Measurements from ENCODE around the gene ERN1. TPM values are rescaled to one million over a fixed set of nuclear protein-coding genes. Genes with fewer than 3 reads are reported as not detected.

ERN1 gene
- total RNA-seq = 14.2 and 20.8 TPM in 2 replicates

DNA sequence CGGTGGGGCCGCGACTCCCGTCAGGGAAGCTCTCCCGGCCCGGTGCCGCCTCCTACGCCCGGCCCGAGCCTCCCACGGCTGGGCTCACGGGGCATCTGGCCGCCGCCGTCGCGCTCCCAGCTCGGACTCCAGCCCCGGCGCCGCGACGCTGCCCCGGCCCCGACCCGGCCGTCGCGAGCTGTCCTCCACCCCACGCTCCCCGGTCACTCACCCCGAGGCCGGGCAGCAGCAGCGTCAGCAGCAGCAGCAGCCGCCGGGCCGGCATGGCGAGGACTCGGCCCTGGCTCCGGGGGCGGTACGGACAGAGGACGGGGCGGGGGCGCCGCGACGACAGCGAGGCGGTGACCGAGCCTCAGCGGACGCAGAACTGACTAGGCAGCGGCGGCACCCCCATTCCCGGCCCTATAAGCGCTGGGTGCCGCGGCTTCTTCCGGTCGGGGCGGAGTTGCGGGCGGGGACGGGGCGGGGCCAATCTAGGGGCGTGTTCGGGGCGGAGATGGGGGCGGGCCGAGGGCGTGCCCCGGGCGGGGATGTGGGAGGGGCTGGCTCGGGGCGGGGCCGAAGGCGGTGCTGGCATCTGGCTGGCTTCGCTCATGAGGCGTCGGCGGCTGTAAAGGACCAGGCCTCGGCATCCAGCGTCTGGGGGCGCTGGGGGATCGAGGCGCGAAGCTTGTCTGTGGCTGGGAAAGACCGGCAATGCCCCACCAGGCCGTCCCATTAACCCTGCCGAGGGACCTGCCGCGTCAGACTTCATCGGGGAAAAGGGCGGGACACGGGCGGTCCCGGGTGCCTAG lies at the start of gene ERN1:
TSS of gene ERN1 (minus strand) at position 380 of the 794 bp plus-strand sequence. CDS start at position 265, 115 bp downstream.

DNA sequence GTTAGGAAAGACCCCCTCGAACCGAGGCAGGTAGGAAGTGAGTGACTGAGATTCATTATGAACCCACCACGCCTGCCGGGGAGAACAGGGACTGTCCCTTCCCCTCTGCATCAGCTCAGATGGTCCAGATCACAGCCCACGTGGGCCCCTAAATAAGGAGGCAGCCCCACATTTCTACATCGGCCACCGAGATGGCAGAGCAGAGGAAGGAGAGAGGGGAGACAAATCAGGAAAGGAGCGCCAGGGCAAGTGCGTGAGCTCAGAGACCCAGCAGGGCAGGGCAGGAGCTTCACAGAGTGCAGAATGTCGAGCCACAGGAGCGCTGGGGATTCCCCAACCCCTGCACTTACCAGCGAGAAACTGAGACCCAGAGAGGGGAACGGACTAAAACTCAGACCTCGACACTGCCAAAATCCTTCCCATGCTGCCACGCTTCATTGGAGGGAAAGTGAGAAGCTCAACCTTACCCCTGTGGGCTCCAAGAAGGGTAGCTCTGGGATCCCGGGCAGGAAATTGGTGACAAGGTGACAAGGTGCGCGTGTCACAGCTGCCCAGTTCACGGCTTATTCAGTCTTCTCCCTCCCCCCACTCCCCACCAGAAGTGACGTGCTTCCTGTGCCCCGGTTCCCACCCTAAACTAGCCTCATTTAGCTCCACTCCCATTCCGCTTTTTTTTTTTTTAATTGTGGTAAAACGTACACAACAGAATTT lies 109.7 kb downstream of the ERN1 start, which contains the start of gene ICAM2:
TSS of gene ICAM2 (minus strand) at position 578 of the 711 bp plus-strand sequence. CDS start 13,942 bp downstream, outside the sequence.

DNA sequence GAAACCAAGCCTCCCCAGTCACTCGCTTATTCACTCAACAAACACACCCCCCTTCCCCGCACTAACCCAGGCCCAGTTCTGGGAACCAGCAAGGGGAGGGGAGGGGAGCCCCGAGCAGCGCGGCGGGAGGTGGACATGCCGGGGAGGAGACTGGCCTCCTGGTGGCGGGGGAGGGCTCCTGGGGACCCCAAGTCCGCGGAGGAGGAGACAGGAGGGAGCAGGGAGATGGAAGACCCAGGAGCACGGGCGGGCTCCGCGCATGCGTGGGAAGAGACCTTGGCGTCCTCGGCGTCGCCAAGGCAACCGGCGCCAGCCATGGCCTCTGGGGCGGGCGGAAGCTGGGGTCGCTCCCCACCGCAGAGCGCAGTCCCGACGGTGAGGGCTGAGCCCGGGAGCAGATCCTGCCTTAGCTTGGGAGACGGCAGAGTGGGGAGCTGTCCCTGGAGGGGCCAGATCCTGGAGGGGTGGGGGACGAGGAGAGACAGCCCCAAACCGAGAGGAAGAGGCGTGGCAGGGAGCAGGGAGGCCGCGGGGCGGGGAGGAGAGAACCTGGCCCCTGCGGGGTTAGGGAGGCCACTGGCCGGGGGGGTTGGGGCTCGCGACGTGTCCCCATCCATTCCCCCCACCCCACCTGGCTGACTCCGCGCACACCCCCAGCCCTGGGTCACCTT lies 131.8 kb downstream of the ERN1 start, which contains the start of gene PRR29:
TSS of gene PRR29 (plus strand) at position 302 of the 671 bp plus-strand sequence. CDS start at position 316, 14 bp downstream.

Other genes with a start within 250 kb of the ERN1 start
- gene GH2, start 248.2 kb downstream of the ERN1 start, total RNA-seq = not detected in 2 replicates
- not detected in 2 replicates for gene CSH1, start 233.6 kb downstream of the ERN1 start, total RNA-seq
- not detected in 2 replicates for gene CSHL1, start 218.9 kb downstream of the ERN1 start, total RNA-seq
- gene GH1, start 211.3 kb downstream of the ERN1 start, total RNA-seq = not detected in 2 replicates
- gene CD79B, start 197.8 kb downstream of the ERN1 start, total RNA-seq = 0.31 and 1.0 TPM in 2 replicates
- gene SCN4A, start 157.2 kb downstream of the ERN1 start, total RNA-seq = not detected in 2 replicates
- gene PRR29, start 131.8 kb downstream of the ERN1 start, total RNA-seq = 0.49 and 0.69 TPM in 2 replicates
- 12.2 and 17.6 TPM in 2 replicates for gene ICAM2, start 109.5 kb downstream of the ERN1 start, total RNA-seq
- gene TEX2, start 133.1 kb upstream of the ERN1 start, total RNA-seq = 32.1 and 36.6 TPM in 2 replicates

All from cardiac ventricle fibroblast (primary cell).